K562 (cell line): ENCODE data around the gene GNAS-AS1. TPM values are rescaled to one million over a fixed set of nuclear protein-coding genes. Genes with fewer than 3 reads are reported as not detected.
A peak's percentile ranks its signal among the peaks of the same experiment; 100 is the strongest.

Experiments
- FUS ChIP-seq: fragments of 200-400 bp; formaldehyde crosslinking; optimal IDR thresholded peaks from 2 replicates; pipeline ENCODE3; 2017; ENCODE audit warnings: low read depth, low read length
- HDAC3 ChIP-seq: fragments of 450-650 bp; IDR thresholded peaks from 2 replicates; pipeline ENCODE4 v1.6.1; 2018; ENCODE audit warnings: borderline replicate concordance, mild to moderate bottlenecking, moderate library complexity; ENCODE audit not compliant: partially characterized antibody
- PRPF4 ChIP-seq: fragments of 200-400 bp; formaldehyde crosslinking; IDR thresholded peaks from one replicate; pipeline ENCODE4 v1.6.1; 2017; ENCODE audit warnings: low read length, low read depth, mild to moderate bottlenecking; ENCODE audit not compliant: insufficient read depth, poor library complexity, severe bottlenecking
- SETDB1 ChIP-seq: IDR thresholded peaks from one replicate; pipeline ENCODE4 v1.6.1; 2012; ENCODE audit warnings: low read length, control low read depth, inconsistent platforms
- SIN3A ChIP-seq, 2 experiments: fragments of 150-350 bp in 1 of 2; IDR thresholded peaks; 2 replicates each; pipeline ENCODE4 v1.6.1; 2011 to 2016; ENCODE audit warnings: borderline replicate concordance in 2 of 2, low read depth in 2 of 2, low read length in 2 of 2, mild to moderate bottlenecking in 2 of 2, moderate library complexity in 2 of 2; ENCODE audit not compliant: control insufficient read depth in 1 of 2
- SRSF9 ChIP-seq: fragments of 200-400 bp; formaldehyde crosslinking; IDR thresholded peaks from 2 replicates; pipeline ENCODE4 v1.6.1; 2017; ENCODE audit warnings: low read depth, low read length, borderline replicate concordance
- YY1 ChIP-seq, 3 experiments: IDR thresholded peaks; 2 replicates each; pipeline ENCODE4 v1.6.1; 2011; ENCODE audit warnings: low read length in 2 of 3, mild to moderate bottlenecking in 2 of 3, moderate library complexity in 2 of 3, borderline replicate concordance in 1 of 3, control low read depth in 1 of 3, low read depth in 1 of 3; ENCODE audit not compliant: insufficient read depth in 3 of 3, insufficient replicate concordance in 2 of 3, control insufficient read depth in 1 of 3, insufficient read length in 1 of 3; ENCODE audit errors: extremely low read depth in 1 of 3
- ZNF282 ChIP-seq: sonication (generic); formaldehyde crosslinking; IDR thresholded peaks from 2 replicates; pipeline ENCODE4 v1.8.1; 2023; ENCODE audit warnings: missing genetic modification reagents
- polyA plus RNA-seq, 8 experiments: library from polyadenylated mRNA; depleted of rRNA in 4 of 8; stranded (reverse) in 5 of 8; unstranded in 3 of 8; fragments of >200 nt; fragmentation: Nextera tagmentation in 2 of 8; fragmentation: Illumina TruSeq in 1 of 8; extraction: Ambion mirVana in 2 of 8; extraction: Trizol in 1 of 8; gene quantifications; 2 replicates each; pipeline versions ENCODE4 v1.2.1 to v1.2.3, GENCODE V29; 2011 to 2014; ENCODE audit warnings: inconsistent platforms in 1 of 8, missing spikeins in 1 of 8
- total RNA-seq, 7 experiments: library from RNA; depleted of rRNA in 6 of 7; stranded (reverse); fragments of >200 nt in 6 of 7; fragmentation: Illumina TruSeq in 2 of 7; extraction: Trizol in 2 of 7; gene quantifications; 2 replicates each; pipeline versions ENCODE4 v1.2.1 to v1.2.3, GENCODE V29; 2011 to 2021; ENCODE audit warnings: low replicate concordance in 1 of 7
- TF ChIP-seq, protein P1 (sequence below): sonication (generic); formaldehyde crosslinking; IDR thresholded peaks from 2 replicates; pipeline ENCODE4 v1.9.0; 2022; ENCODE audit warnings: mild to moderate bottlenecking, missing genetic modification reagents
- TF ChIP-seq, protein P2 (sequence below): fragments of 250-450 bp; sonication (Bioruptor Pico); IDR thresholded peaks from 2 replicates; pipeline ENCODE4 v1.4.0; 2020; ENCODE audit warnings: mild to moderate bottlenecking, moderate library complexity
- TF ChIP-seq, protein P3 (sequence below): IDR thresholded peaks from 2 replicates; pipeline ENCODE4 v1.6.1; 2011; ENCODE audit not compliant: insufficient read length; ENCODE audit errors: extremely low read depth
- TF ChIP-seq, protein P4 (sequence below): fragments of 450-650 bp; IDR thresholded peaks from 2 replicates; pipeline ENCODE4 v1.6.1; 2018; ENCODE audit not compliant: partially characterized antibody
- TF ChIP-seq, protein P5 (sequence below): fragments of 250-450 bp; sonication (Bioruptor Pico); IDR thresholded peaks from 2 replicates; pipeline ENCODE4 v1.4.0; 2020; ENCODE audit warnings: mild to moderate bottlenecking

The GNAS-AS1 gene
- total and polyA plus RNA-seq, 9 of the 15 experiments (the other 6 are each of a cell fraction or from before 2014, with no cell fraction given) = 0.04 to 2.5 (median 0.25) TPM

DNA sequence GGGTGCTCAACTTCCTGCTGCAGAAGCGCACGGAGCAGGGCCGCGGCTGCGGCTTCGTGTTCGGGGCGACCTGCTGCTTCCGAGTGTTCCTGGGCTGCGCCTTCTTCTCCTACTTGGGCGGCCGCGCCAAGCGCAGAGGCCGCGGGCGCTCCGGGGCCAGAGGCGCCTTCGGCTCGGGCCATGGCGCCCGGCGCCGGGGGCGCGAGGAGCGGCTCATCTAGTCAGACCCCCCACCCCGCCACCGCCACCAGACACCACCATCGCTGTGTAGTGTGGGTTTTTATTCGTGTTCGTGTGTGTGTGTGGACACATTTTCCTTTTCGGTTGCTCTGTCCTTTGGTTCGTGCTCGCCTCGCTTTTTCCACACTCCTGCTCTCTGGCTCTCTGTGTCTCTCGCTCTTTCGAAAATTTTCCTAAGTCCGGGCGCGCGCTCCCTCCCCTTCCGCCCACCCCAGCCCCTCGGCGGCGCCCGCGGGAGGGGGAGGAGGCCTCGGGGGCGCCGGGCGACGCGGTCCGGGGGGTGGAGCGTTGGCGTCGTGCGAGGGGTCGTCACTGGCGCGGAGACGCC lies 39.9 kb upstream of the GNAS-AS1 start (continued):
- TF ChIP-seq SIN3A (IDR thresholded peaks at IDR 0.05; ENCODE audit: borderline replicate concordance in 2 of 2, control insufficient read depth in 1 of 2, low read depth in 2 of 2, low read length in 2 of 2) = no peak
- no peak for TF ChIP-seq SETDB1
- no peak for TF ChIP-seq SRSF9
- no peak for TF ChIP-seq HDAC3
- TF ChIP-seq, protein P1, sequence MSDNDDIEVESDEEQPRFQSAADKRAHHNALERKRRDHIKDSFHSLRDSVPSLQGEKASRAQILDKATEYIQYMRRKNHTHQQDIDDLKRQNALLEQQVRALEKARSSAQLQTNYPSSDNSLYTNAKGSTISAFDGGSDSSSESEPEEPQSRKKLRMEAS (CRISPR knock-in tag) = no peak
- TF ChIP-seq, protein P2, sequence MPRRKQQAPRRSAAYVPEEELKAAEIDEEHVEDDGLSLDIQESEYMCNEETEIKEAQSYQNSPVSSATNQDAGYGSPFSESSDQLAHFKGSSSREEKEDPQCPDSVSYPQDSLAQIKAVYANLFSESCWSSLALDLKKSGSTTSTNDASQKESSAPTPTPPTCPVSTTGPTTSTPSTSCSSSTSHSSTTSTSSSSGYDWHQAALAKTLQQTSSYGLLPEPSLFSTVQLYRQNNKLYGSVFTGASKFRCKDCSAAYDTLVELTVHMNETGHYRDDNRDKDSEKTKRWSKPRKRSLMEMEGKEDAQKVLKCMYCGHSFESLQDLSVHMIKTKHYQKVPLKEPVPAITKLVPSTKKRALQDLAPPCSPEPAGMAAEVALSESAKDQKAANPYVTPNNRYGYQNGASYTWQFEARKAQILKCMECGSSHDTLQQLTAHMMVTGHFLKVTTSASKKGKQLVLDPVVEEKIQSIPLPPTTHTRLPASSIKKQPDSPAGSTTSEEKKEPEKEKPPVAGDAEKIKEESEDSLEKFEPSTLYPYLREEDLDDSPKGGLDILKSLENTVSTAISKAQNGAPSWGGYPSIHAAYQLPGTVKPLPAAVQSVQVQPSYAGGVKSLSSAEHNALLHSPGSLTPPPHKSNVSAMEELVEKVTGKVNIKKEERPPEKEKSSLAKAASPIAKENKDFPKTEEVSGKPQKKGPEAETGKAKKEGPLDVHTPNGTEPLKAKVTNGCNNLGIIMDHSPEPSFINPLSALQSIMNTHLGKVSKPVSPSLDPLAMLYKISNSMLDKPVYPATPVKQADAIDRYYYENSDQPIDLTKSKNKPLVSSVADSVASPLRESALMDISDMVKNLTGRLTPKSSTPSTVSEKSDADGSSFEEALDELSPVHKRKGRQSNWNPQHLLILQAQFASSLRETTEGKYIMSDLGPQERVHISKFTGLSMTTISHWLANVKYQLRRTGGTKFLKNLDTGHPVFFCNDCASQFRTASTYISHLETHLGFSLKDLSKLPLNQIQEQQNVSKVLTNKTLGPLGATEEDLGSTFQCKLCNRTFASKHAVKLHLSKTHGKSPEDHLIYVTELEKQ = no peak
- peak in 1 of 3 experiments; percentile 37 for TF ChIP-seq YY1 (IDR thresholded peaks at IDR 0.05; ENCODE audit: borderline replicate concordance in 1 of 3, control insufficient read depth in 1 of 3, extremely low read depth in 1 of 3, insufficient read depth in 3 of 3, insufficient read length in 1 of 3, insufficient replicate concordance in 2 of 3, low read depth in 1 of 3, low read length in 2 of 3)
- TF ChIP-seq, protein P3, sequence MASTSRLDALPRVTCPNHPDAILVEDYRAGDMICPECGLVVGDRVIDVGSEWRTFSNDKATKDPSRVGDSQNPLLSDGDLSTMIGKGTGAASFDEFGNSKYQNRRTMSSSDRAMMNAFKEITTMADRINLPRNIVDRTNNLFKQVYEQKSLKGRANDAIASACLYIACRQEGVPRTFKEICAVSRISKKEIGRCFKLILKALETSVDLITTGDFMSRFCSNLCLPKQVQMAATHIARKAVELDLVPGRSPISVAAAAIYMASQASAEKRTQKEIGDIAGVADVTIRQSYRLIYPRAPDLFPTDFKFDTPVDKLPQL = no peak
- TF ChIP-seq PRPF4 = peak; percentile 47
- peak; percentile 20 for TF ChIP-seq FUS
- TF ChIP-seq, protein P4, sequence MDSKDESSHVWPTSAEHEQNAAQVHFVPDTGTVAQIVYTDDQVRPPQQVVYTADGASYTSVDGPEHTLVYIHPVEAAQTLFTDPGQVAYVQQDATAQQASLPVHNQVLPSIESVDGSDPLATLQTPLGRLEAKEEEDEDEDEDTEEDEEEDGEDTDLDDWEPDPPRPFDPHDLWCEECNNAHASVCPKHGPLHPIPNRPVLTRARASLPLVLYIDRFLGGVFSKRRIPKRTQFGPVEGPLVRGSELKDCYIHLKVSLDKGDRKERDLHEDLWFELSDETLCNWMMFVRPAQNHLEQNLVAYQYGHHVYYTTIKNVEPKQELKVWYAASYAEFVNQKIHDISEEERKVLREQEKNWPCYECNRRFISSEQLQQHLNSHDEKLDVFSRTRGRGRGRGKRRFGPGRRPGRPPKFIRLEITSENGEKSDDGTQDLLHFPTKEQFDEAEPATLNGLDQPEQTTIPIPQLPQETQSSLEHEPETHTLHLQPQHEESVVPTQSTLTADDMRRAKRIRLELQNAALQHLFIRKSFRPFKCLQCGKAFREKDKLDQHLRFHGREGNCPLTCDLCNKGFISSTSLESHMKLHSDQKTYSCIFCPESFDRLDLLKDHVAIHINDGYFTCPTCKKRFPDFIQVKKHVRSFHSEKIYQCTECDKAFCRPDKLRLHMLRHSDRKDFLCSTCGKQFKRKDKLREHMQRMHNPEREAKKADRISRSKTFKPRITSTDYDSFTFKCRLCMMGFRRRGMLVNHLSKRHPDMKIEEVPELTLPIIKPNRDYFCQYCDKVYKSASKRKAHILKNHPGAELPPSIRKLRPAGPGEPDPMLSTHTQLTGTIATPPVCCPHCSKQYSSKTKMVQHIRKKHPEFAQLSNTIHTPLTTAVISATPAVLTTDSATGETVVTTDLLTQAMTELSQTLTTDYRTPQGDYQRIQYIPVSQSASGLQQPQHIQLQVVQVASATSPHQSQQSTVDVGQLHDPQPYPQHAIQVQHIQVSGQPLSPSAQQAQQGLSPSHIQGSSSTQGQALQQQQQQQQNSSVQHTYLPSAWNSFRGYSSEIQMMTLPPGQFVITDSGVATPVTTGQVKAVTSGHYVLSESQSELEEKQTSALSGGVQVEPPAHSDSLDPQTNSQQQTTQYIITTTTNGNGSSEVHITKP = peak; percentile 14
- no peak for TF ChIP-seq ZNF282
- TF ChIP-seq, protein P5, sequence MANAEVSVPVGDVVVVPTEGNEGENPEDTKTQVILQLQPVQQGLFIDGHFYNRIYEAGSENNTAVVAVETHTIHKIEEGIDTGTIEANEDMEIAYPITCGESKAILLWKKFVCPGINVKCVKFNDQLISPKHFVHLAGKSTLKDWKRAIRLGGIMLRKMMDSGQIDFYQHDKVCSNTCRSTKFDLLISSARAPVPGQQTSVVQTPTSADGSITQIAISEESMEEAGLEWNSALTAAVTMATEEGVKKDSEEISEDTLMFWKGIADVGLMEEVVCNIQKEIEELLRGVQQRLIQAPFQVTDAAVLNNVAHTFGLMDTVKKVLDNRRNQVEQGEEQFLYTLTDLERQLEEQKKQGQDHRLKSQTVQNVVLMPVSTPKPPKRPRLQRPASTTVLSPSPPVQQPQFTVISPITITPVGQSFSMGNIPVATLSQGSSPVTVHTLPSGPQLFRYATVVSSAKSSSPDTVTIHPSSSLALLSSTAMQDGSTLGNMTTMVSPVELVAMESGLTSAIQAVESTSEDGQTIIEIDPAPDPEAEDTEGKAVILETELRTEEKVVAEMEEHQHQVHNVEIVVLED (CRISPR knock-in tag) = 0 out of 2 replicates have a peak, but pooled peaks have one; percentile 23
